Measurements from ENCODE around the gene SOX3. TPM values are rescaled to one million over a fixed set of nuclear protein-coding genes. Genes with fewer than 3 reads are reported as not detected.

SOX3 gene
- total and polyA plus RNA-seq, 2 of the 8 experiments (the other 6 are each of a cell fraction or from before 2014, with no cell fraction given), result 10.4 to 41.0 TPM

- H4K5ac ChIP-seq (ENCODE audit: insufficient read length, low read depth, low read length), result no peak overlapping the region
- no peak overlapping the region for H2BK20ac ChIP-seq (ENCODE audit: low read length)
- no peak overlapping the region for H3K27ac ChIP-seq (ENCODE audit: low read depth, low read length)
- H3K23me2 ChIP-seq (ENCODE audit: low read depth, low read length), result no peaks in the 10 kb centered on the region
- no peak overlapping the region for H2AK5ac ChIP-seq (ENCODE audit: low read depth, low read length)
- no peak overlapping the region for H3K14ac ChIP-seq (ENCODE audit: insufficient read length)
- no peak overlapping the region for H4K8ac ChIP-seq (ENCODE audit: extremely low read depth, insufficient read depth, low read length)
- no peak overlapping the region for H3K4ac ChIP-seq (replicated peaks; ENCODE audit: insufficient read length, low read depth, low read length)
- H4K91ac ChIP-seq (replicated peaks; ENCODE audit: insufficient read length, low read length), result no peak overlapping the region
- no peaks in the 10 kb centered on the region for H3K9me3 ChIP-seq (ENCODE audit: insufficient read depth in 2 of 2, low read depth in 1 of 2, low read length in 1 of 2)
- H3K79me1 ChIP-seq (ENCODE audit: low read depth, low read length), result no peaks in the 10 kb centered on the region
- H3K27me3 ChIP-seq (replicated peaks in 1 of 4; ENCODE audit: control insufficient read depth in 3 of 4, extremely low read depth in 1 of 4, insufficient read depth in 3 of 4, low read length in 3 of 4), result no peaks in the 10 kb centered on the region
- no peak overlapping the region for H3K18ac ChIP-seq (ENCODE audit: extremely low read depth, low read length)
- no peak overlapping the region for H2AFZ ChIP-seq (ENCODE audit: low read length)
- WGBS, 2 experiments (ENCODE audit: extremely low coverage in 1 of 2, insufficient coverage in 1 of 2, insufficient read length in 1 of 2, insufficient replicate concordance in 2 of 2, low coverage in 1 of 2, low lambda C conversion rate in 2 of 2, missing lambda C conversion rate in 1 of 2), result 91% methylated on average over 1 of the region's 1 CpG; no CpG with 5 or more reads in 1 of the 2 experiments
- POLR2A ChIA-PET (ENCODE audit: partially characterized antibody), result no interaction called here
- no peaks in the 10 kb centered on the region for H4K20me1 ChIP-seq (replicated peaks in 1 of 2; ENCODE audit: control insufficient read depth in 1 of 2, insufficient read depth in 2 of 2, low read length in 2 of 2)
- H3K4me3 ChIP-seq (ENCODE audit: extremely low read depth in 1 of 4, insufficient read depth in 2 of 4, low read depth in 3 of 4, low read length in 4 of 4), result no peak overlapping the region
- H3K4me1 ChIP-seq (replicated peaks in 1 of 4; ENCODE audit: control insufficient read depth in 3 of 4, insufficient read depth in 4 of 4, low read length in 3 of 4), result no peaks in the 10 kb centered on the region; a peak in 1 of 7 replicates
- no peak overlapping the region for H2BK5ac ChIP-seq (ENCODE audit: low read depth, low read length)
- CTCF ChIA-PET (ENCODE audit: partially characterized antibody), result interaction anchor here (1.0 to 1.5 kb wide), 2 partner anchors 24 to 116 kb away, joined by 3 read pairs; no protein-coding TSS in a partner anchor
- H3K23ac ChIP-seq (ENCODE audit: insufficient read length), result no peak overlapping the region
- FAIRE-seq (no peak), DNase-seq (ENCODE audit: low read depth in 1 of 2, low spot score in 2 of 2) (no peak)
- H3K56ac ChIP-seq (replicated peaks; ENCODE audit: insufficient read length, low read depth, low read length), result no peak overlapping the region
- no peaks in the 10 kb centered on the region for H3K79me2 ChIP-seq (ENCODE audit: control insufficient read depth in 1 of 2, insufficient read depth in 2 of 2, low read length in 2 of 2)
- no peak overlapping the region for H3K4me2 ChIP-seq (ENCODE audit: insufficient read depth in 1 of 2, low read depth in 2 of 2, low read length in 2 of 2)
- no peak overlapping the region for H2BK15ac ChIP-seq (ENCODE audit: low read length)
- H2BK12ac ChIP-seq (ENCODE audit: low read depth, low read length), result no peak overlapping the region
- H3K9ac ChIP-seq (replicated peaks in 1 of 4; ENCODE audit: extremely low read depth in 1 of 4, low read depth in 3 of 4, low read length in 3 of 4), result no peak overlapping the region
- no peaks in the 10 kb centered on the region for H3K36me3 ChIP-seq (ENCODE audit: control insufficient read depth in 2 of 4, insufficient read depth in 4 of 4, low read length in 3 of 4)
- H2BK120ac ChIP-seq (replicated peaks; ENCODE audit: low read depth, low read length), result no peak overlapping the region
- TF ChIP-seq KDM4A (IDR thresholded peaks at IDR 0.05; ENCODE audit: low read depth, low read length, severe bottlenecking) (no peak), RNF2 (IDR thresholded peaks at IDR 0.05; ENCODE audit: borderline replicate concordance, low read depth, low read length, missing control alignments, poor library complexity, severe bottlenecking) (no peak), ATF3 (IDR thresholded peaks at IDR 0.05; ENCODE audit: insufficient read depth, low read depth, low read length) (no peak), EZH2 (IDR thresholded peaks at IDR 0.05; ENCODE audit: low read depth, low read length, severe bottlenecking) (no peak), SAP30 (IDR thresholded peaks at IDR 0.05; ENCODE audit: insufficient read depth, insufficient replicate concordance, low read length) (no peak), E2F6 (IDR thresholded peaks at IDR 0.05) (peak; percentile 83), CBX5 (IDR thresholded peaks at IDR 0.05; ENCODE audit: low read depth, low read length) (no peak), CEBPB (IDR thresholded peaks at IDR 0.05; ENCODE audit: low read depth, low read length) (no peak), ASH2L (IDR thresholded peaks at IDR 0.05; ENCODE audit: low read length) (no peak), TCF12 (IDR thresholded peaks at IDR 0.05; ENCODE audit: low read depth, low read length) (no peak), BRCA1 (IDR thresholded peaks at IDR 0.05; ENCODE audit: low read depth, low read length) (no peak), MAX (IDR thresholded peaks at IDR 0.05) (peak; percentile 60)
Measured at GRCh38 chrX:140548985-140549384, 44.1 kb upstream of the SOX3 start.
